Panc1 (cell line): Measurements from ENCODE around the gene SLC18B1.

ENCODE experiments used
- SIN3A ChIP-seq: IDR thresholded peaks from 2 replicates; pipeline ENCODE4 v1.6.1; 2012; ENCODE audit warnings: low read depth, mild to moderate bottlenecking, low read length, moderate library complexity, borderline replicate concordance; ENCODE audit not compliant: insufficient read depth
- TF ChIP-seq, protein P1 (sequence below), 2 experiments: IDR thresholded peaks; 2 replicates each; pipeline ENCODE4 v1.6.1; 2011 to 2012; ENCODE audit warnings: low read depth in 2 of 2, control low read depth in 1 of 2, low read length in 1 of 2, mild to moderate bottlenecking in 1 of 2, moderate library complexity in 1 of 2; ENCODE audit not compliant: insufficient read depth in 1 of 2
- TF ChIP-seq, protein P2 (sequence below): fragments of 450-650 bp; IDR thresholded peaks from 2 replicates; pipeline ENCODE4 v1.5.1; 2017; ENCODE audit warnings: mild to moderate bottlenecking

DNA sequence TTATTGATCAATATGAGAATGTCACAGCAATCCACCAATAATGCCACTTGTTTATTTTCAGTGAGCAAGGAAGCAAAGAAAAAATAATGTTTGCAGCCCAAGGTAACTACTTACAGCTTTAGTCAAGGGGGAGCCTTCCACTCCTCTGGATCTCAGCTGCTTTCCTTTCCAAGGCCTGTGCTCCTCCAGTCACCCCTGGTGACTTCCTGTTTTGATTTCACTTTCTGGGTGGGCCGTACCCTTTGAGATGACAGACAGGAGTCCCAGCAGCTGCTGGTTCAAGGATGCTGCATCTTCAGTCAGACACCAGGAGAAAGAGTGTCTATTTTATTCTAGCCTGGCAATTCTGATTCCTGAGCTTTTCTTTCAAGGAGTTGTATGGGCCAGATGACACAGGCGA is 35.2 kb downstream of the SLC18B1 start:
- TF ChIP-seq, protein P1, sequence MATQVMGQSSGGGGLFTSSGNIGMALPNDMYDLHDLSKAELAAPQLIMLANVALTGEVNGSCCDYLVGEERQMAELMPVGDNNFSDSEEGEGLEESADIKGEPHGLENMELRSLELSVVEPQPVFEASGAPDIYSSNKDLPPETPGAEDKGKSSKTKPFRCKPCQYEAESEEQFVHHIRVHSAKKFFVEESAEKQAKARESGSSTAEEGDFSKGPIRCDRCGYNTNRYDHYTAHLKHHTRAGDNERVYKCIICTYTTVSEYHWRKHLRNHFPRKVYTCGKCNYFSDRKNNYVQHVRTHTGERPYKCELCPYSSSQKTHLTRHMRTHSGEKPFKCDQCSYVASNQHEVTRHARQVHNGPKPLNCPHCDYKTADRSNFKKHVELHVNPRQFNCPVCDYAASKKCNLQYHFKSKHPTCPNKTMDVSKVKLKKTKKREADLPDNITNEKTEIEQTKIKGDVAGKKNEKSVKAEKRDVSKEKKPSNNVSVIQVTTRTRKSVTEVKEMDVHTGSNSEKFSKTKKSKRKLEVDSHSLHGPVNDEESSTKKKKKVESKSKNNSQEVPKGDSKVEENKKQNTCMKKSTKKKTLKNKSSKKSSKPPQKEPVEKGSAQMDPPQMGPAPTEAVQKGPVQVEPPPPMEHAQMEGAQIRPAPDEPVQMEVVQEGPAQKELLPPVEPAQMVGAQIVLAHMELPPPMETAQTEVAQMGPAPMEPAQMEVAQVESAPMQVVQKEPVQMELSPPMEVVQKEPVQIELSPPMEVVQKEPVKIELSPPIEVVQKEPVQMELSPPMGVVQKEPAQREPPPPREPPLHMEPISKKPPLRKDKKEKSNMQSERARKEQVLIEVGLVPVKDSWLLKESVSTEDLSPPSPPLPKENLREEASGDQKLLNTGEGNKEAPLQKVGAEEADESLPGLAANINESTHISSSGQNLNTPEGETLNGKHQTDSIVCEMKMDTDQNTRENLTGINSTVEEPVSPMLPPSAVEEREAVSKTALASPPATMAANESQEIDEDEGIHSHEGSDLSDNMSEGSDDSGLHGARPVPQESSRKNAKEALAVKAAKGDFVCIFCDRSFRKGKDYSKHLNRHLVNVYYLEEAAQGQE (IDR thresholded peaks at IDR 0.05; ENCODE audit: insufficient read depth in 1 of 2, low read depth in 2 of 2, low read length in 1 of 2), result no peak
- TF ChIP-seq, protein P2, sequence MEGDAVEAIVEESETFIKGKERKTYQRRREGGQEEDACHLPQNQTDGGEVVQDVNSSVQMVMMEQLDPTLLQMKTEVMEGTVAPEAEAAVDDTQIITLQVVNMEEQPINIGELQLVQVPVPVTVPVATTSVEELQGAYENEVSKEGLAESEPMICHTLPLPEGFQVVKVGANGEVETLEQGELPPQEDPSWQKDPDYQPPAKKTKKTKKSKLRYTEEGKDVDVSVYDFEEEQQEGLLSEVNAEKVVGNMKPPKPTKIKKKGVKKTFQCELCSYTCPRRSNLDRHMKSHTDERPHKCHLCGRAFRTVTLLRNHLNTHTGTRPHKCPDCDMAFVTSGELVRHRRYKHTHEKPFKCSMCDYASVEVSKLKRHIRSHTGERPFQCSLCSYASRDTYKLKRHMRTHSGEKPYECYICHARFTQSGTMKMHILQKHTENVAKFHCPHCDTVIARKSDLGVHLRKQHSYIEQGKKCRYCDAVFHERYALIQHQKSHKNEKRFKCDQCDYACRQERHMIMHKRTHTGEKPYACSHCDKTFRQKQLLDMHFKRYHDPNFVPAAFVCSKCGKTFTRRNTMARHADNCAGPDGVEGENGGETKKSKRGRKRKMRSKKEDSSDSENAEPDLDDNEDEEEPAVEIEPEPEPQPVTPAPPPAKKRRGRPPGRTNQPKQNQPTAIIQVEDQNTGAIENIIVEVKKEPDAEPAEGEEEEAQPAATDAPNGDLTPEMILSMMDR, result no peak
- TF ChIP-seq SIN3A, result no peak
